CD4-positive, CD25-positive, alpha-beta regulatory T cell (primary cell): ENCODE results near the gene MUC3A. TPM values are rescaled to one million over a fixed set of nuclear protein-coding genes. Genes with fewer than 3 reads are reported as not detected.
"Not testable (repeated sequence)": the region's sequence is repeated elsewhere in the genome, so short reads cannot be mapped to it uniquely, and the experiment has no call there.

Experiments
- ATAC-seq, 2 donors: fragments of 150-1000 bp; cut with Tn5 transposase; one replicate each; pipeline ENCODE4 v1.10.0; 2021; ENCODE audit warnings: low read depth in 2 of 2, moderate number of reproducible peaks in 2 of 2, moderate library complexity in 1 of 2
- DNase-seq, 3 donors: peaks; one replicate each; pipeline versions ENCODE4 v3.0.0 to v3.0.0-alpha.2; 2012 to 2022; ENCODE audit warnings: mixed read lengths in 1 of 3
- H3K27ac ChIP-seq: one replicate; pipeline ENCODE4 v1.7.0; 2013; ENCODE audit warnings: mild to moderate bottlenecking, low read length; ENCODE audit not compliant: insufficient read depth, poor library complexity, severe bottlenecking
- H3K27me3 ChIP-seq: one replicate; pipeline ENCODE4 v1.7.0; 2013; ENCODE audit warnings: low read length; ENCODE audit not compliant: control insufficient read depth, insufficient read depth
- H3K36me3 ChIP-seq: one replicate; pipeline ENCODE4 v1.7.0; 2013; ENCODE audit warnings: mild to moderate bottlenecking, low read length, moderate library complexity; ENCODE audit not compliant: control insufficient read depth, insufficient read depth
- H3K4me1 ChIP-seq: 2 replicates; pipeline ENCODE4 v1.7.0; 2013; ENCODE audit warnings: mild to moderate bottlenecking, low read length; ENCODE audit not compliant: insufficient read depth, control insufficient read depth, poor library complexity, severe bottlenecking
- H3K4me3 ChIP-seq: one replicate; pipeline ENCODE4 v1.7.0; 2013; ENCODE audit warnings: low read depth, mild to moderate bottlenecking, low read length, moderate library complexity
- H3K9me3 ChIP-seq, 2 experiments: 1 replicate in 1 of 2; 2 replicates in 1 of 2; pipeline ENCODE4 v1.7.0; 2013; ENCODE audit warnings: low read length in 2 of 2, mild to moderate bottlenecking in 1 of 2, moderate library complexity in 1 of 2; ENCODE audit not compliant: control insufficient read depth in 2 of 2
- H3K27ac Mint-ChIP-seq, 3 donors: one replicate each; pipeline ENCODE4 v1.8.0; 2020 to 2022; ENCODE audit warnings: mild to moderate bottlenecking in 3 of 3, mixed read lengths in 3 of 3, moderate library complexity in 2 of 3
- H3K27me3 Mint-ChIP-seq: one replicate; pipeline ENCODE4 v1.8.0; 2022; ENCODE audit warnings: mild to moderate bottlenecking, mixed read lengths
- H3K36me3 Mint-ChIP-seq: one replicate; pipeline ENCODE4 v1.8.0; 2020; ENCODE audit warnings: mixed read lengths
- H3K4me1 Mint-ChIP-seq, 4 donors: one replicate each; pipeline ENCODE4 v1.8.0; 2020 to 2022; ENCODE audit warnings: mixed read lengths in 4 of 4, mild to moderate bottlenecking in 1 of 4
- H3K4me3 Mint-ChIP-seq, 4 donors: one replicate each; pipeline ENCODE4 v1.8.0; 2020 to 2022; ENCODE audit warnings: mild to moderate bottlenecking in 4 of 4, mixed read lengths in 4 of 4, moderate library complexity in 3 of 4
- H3K9me3 Mint-ChIP-seq, 7 donors: one replicate each; pipeline ENCODE4 v1.8.0; 2020 to 2022; ENCODE audit warnings: mixed read lengths in 7 of 7, mild to moderate bottlenecking in 3 of 7, moderate library complexity in 2 of 7
- polyA plus RNA-seq, 4 donors: library from polyadenylated mRNA; unstranded; fragments of 300-500 nt; fragmentation: Illumina TruSeq; gene quantifications; one replicate each; pipeline ENCODE4 v1.2.3, GENCODE V29; 2021
- total RNA-seq: library from RNA; stranded (reverse); gene quantifications from one replicate; pipeline ENCODE4 v1.2.3, GENCODE V29; 2022

Gene MUC3A
- not detected for total RNA-seq
- not detected for polyA plus RNA-seq

DNA sequence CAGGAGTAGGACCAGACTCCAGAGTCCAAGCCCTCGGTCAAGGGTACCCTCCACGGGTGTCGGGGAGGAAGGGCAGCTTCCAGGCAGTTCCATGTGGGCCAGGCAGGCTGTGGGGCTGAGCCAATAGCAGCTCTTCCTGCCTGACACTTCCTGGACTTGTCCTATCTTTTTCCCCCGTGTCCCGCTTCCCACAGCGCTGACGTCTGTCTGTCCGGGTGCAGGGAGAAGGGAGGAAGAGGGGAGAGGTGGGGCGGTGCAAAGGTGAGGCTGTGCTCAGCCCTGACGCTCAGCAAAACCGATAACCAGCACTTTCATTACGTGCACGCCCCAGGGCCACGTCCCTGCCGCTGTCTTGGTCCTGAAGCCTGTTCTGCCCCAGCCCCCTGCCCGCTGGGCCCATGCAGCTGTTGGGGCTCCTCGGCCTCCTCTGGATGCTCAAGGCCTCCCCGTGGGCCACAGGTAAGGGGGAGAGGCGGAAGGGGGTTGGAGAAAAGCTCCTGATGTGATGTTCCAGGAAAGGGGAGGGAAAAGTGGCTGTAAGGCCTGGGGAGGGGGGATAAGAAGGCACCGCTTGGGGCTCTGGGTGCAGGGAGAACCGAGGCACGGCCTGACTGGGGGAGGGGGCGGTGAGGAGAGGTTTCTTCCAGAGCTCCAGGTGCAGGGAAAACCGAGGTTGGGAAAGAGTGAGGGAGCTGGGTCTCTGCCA, at the start of gene MUC3A:
MUC3A (plus strand) TSS at position 308 of the 706 bp plus-strand sequence; CDS start at position 399, 91 bp downstream.
- DNase-seq (no peak), ATAC-seq (no peak)
- no peak within 1 kb of the TSS for H3K27ac Mint-ChIP-seq
- Histone ChIP-seq H3K4me1 (no peaks in the 10 kb centered on the region), H3K27ac (no peak within 1 kb of the TSS), H3K9me3 (no peaks in the 10 kb centered on the region), H3K36me3 (no peaks in the 10 kb centered on the region), H3K27me3 (peaks cover 16% of the 10 kb centered on the region), H3K4me3 (no peak within 1 kb of the TSS)
- H3K4me1 Mint-ChIP-seq = no peaks in the 10 kb centered on the region
- no peak within 1 kb of the TSS for H3K4me3 Mint-ChIP-seq
- peaks cover 26% of the 10 kb centered on the region for H3K27me3 Mint-ChIP-seq
- peaks cover 0 to 6% (median 0%) of the 10 kb centered on the region in 7 donors for H3K9me3 Mint-ChIP-seq
- H3K36me3 Mint-ChIP-seq = no peaks in the 10 kb centered on the region

DNA sequence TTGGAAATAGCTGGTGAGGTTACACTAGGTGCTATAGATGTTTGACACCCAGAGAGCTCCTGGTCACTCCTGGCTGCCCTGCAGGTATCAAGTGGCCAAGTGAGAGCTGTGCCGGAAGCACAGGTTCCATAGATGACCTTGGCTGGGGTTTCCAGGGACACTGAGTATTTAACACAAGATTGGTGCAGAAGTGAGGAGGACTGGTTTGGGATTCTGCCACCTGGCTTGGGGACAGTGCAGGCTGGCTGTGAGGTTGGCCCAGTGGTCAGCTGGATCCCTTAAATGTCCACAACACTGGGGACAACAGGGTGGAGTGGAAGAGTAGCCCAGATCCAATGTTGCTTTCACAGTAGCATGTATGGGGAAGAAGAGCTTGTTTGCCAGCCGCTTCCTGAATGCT, 48.4 kb upstream of the MUC3A start:
- Mint-ChIP-seq H3K4me1 (peaks cover 0 to 10% (median 4%) of the 10 kb centered on the region in 4 donors), H3K36me3 (peaks cover 4% of the 10 kb centered on the region), H3K27me3 (peaks cover 44% of the 10 kb centered on the region), H3K9me3 (peaks cover 0 to 6% (median 0%) of the 10 kb centered on the region in 7 donors), H3K4me3 (no peak overlapping the region), H3K27ac (peak overlapping the region in 1 of 3 donors; percentile 57)
- Histone ChIP-seq H3K36me3 (no peaks in the 10 kb centered on the region), H3K9me3 (no peaks in the 10 kb centered on the region), H3K27ac (no peak overlapping the region), H3K4me1 (peaks cover 14% of the 10 kb centered on the region), H3K4me3 (no peak overlapping the region), H3K27me3 (peaks cover 13% of the 10 kb centered on the region)
- DNase-seq = no peak
- ATAC-seq = no peak

GRCh38 chr7:100901921-100902332, 47.4 kb upstream of the MUC3A start:
- peaks cover 4% of the 10 kb centered on the region for H3K36me3 Mint-ChIP-seq

GRCh38 chr7:100902638-100903037, 46.7 kb upstream of the MUC3A start:
- DNase-seq (no peak), ATAC-seq (no peak)
- Histone ChIP-seq H3K4me3 (no peak overlapping the region), H3K27ac (no peak overlapping the region), H3K27me3 (peaks cover 5% of the 10 kb centered on the region), H3K36me3 (no peaks in the 10 kb centered on the region), H3K4me1 (no peaks in the 10 kb centered on the region), H3K9me3 (no peaks in the 10 kb centered on the region)
- H3K27ac Mint-ChIP-seq = no peak overlapping the region
- peaks cover 0 to 5% (median 0%) of the 10 kb centered on the region in 7 donors for H3K9me3 Mint-ChIP-seq
- peaks cover 4% of the 10 kb centered on the region for H3K36me3 Mint-ChIP-seq
- peaks cover 0 to 2% (median 0%) of the 10 kb centered on the region in 4 donors for H3K4me1 Mint-ChIP-seq
- peaks cover 32% of the 10 kb centered on the region for H3K27me3 Mint-ChIP-seq
- no peak overlapping the region for H3K4me3 Mint-ChIP-seq

More at GRCh38 chr7:100901921-100902332, 47.4 kb upstream of the MUC3A start:
- Mint-ChIP-seq H3K27me3 (peaks cover 38% of the 10 kb centered on the region), H3K27ac (no peak overlapping the region), H3K9me3 (peaks cover 0 to 5% (median 0%) of the 10 kb centered on the region in 7 donors), H3K4me3 (no peak overlapping the region), H3K4me1 (peaks cover 0 to 5% (median 0%) of the 10 kb centered on the region in 4 donors)
- no peaks in the 10 kb centered on the region for H3K9me3 ChIP-seq
- no peak for DNase-seq
- H3K4me3 ChIP-seq = no peak overlapping the region
- ATAC-seq = no peak
- peaks cover 5% of the 10 kb centered on the region for H3K4me1 ChIP-seq
- H3K36me3 ChIP-seq = no peaks in the 10 kb centered on the region
- no peak overlapping the region for H3K27ac ChIP-seq
- H3K27me3 ChIP-seq = peaks cover 8% of the 10 kb centered on the region

- Mint-ChIP-seq H3K27me3 (peaks cover 18% of the 10 kb centered on the region), H3K36me3 (no peaks in the 10 kb centered on the region), H3K27ac (no peak overlapping the region), H3K9me3 (no peaks in the 10 kb centered on the region), H3K4me3 (no peak overlapping the region), H3K4me1 (peaks cover 0 to 5% (median 0%) of the 10 kb centered on the region in 4 donors)
- H3K36me3 ChIP-seq = no peaks in the 10 kb centered on the region
- H3K4me3 ChIP-seq = no peak overlapping the region
- no peaks in the 10 kb centered on the region for H3K9me3 ChIP-seq
- no peak overlapping the region for H3K27ac ChIP-seq
- H3K27me3 ChIP-seq = no peaks in the 10 kb centered on the region
- H3K4me1 ChIP-seq = no peaks in the 10 kb centered on the region
- no peak for ATAC-seq
- no peak for DNase-seq
Measured at GRCh38 chr7:100908512-100908911, 40.8 kb upstream of the MUC3A start.

DNA sequence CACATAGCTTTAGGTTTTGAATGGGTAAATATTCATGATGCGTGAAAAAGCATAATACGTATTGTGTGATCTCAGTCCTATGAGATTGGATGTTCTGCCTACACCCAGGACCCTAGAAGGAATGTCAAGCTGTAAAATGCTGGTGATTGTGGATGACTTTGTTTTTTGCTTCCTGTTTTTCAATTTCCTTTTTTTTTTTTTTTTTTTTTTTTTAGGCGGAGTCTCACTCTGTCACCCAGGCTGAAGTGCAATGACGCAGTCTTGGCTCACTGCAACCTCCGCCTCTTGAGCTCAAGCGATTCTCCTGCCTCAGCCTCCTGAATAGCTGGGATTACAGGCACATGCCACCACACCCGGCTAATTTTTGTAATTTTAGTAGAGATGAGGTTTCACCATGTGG, 38.9 kb upstream of the MUC3A start:
- not testable (repeated sequence) for H3K27ac ChIP-seq, ATAC-seq
- peaks cover 20% of the 10 kb centered on the region for H3K27me3 Mint-ChIP-seq

DNA sequence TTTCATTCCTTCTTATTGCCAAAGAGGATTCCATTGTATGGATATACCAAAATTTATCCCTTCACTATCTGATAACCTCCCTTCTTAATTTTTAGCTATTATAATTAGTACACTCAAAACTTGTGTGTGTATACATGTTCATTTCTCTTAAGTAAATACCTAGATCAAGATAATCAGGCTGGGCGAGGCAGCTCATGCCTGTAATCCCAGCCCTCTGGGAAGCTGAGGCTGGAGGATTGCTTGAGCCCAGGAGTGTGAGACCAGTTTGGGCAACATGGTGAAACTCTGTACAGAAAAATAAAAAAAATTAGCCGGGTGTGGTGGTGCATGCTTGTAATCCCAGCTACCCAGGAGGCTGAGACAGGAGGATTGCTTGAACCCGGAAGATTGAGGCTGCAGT, 37.9 kb upstream of the MUC3A start:
- H3K27me3 Mint-ChIP-seq = peaks cover 28% of the 10 kb centered on the region
- Histone ChIP-seq H3K36me3 (no peaks in the 10 kb centered on the region), H3K27me3 (no peaks in the 10 kb centered on the region), H3K4me3 (no peak overlapping the region), H3K4me1 (no peaks in the 10 kb centered on the region), H3K27ac (no peak overlapping the region), H3K9me3 (no peaks in the 10 kb centered on the region)
- no peak overlapping the region for H3K27ac Mint-ChIP-seq
- peaks cover 0 to 5% (median 0%) of the 10 kb centered on the region in 4 donors for H3K4me1 Mint-ChIP-seq
- H3K36me3 Mint-ChIP-seq = no peaks in the 10 kb centered on the region
- DNase-seq (no peak), ATAC-seq (no peak)
- no peak overlapping the region for H3K4me3 Mint-ChIP-seq
- peaks cover 0 to 2% (median 0%) of the 10 kb centered on the region in 7 donors for H3K9me3 Mint-ChIP-seq

More for the DNA sequence above, 38.9 kb upstream of the MUC3A start:
- H3K4me1 ChIP-seq, H3K9me3 ChIP-seq, H3K4me1 Mint-ChIP-seq, H3K36me3 ChIP-seq, H3K27me3 ChIP-seq, H3K4me3 ChIP-seq, DNase-seq, H3K4me3 Mint-ChIP-seq, H3K36me3 Mint-ChIP-seq, H3K9me3 Mint-ChIP-seq, H3K27ac Mint-ChIP-seq: not testable (repeated sequence)
